ENCODE results near the gene LIN54.
A peak's percentile ranks its signal among the peaks of the same experiment; 100 is the strongest.
"Not testable (repeated sequence)": the region's sequence is repeated elsewhere in the genome, so short reads cannot be mapped to it uniquely, and the experiment has no call there.

The LIN54 gene

GRCh38 chr4:82934441-82934840 lies 76.2 kb downstream of the LIN54 start:
- no peak for DNase-seq

GRCh38 chr4:82930848-82931755 lies 79.5 kb downstream of the LIN54 start:
- DNase-seq: no peak

GRCh38 chr4:82921795-82922194 lies 88.8 kb downstream of the LIN54 start:
- DNase-seq: no peak

- no peak for DNase-seq
These were observed 91.2 kb downstream of the LIN54 start for GRCh38 chr4:82919386-82919785.

GRCh38 chr4:82918091-82918490 lies 92.5 kb downstream of the LIN54 start:
- no peak for DNase-seq

GRCh38 chr4:82913968-82914367 lies 96.7 kb downstream of the LIN54 start:
- DNase-seq: not testable (repeated sequence)

GRCh38 chr4:82913305-82913704 lies 97.3 kb downstream of the LIN54 start:
- DNase-seq: no peak

GRCh38 chr4:82909326-82909725 lies 101.3 kb downstream of the LIN54 start:
- no peak for DNase-seq

- DNase-seq: no peak
These were observed 104.2 kb downstream of the LIN54 start for GRCh38 chr4:82906469-82906868.

GRCh38 chr4:82905205-82905604 lies 105.4 kb downstream of the LIN54 start:
- no peak for DNase-seq

GRCh38 chr4:82903737-82904136 lies 106.9 kb downstream of the LIN54 start:
- DNase-seq: no peak

- no peak for DNase-seq
These were observed 109.4 kb downstream of the LIN54 start for GRCh38 chr4:82901183-82901718.

- DNase-seq: peak; percentile 97
These were observed 110.0 kb downstream of the LIN54 start, which contains the start of gene THAP9 for GRCh38 chr4:82900411-82901182. TSS of gene THAP9 (plus strand) at chr4:82900735. CDS start at chr4:82900803, 68 bp downstream.

GRCh38 chr4:82900066-82900410 lies 110.6 kb downstream of the LIN54 start:
- peak; percentile 40 for DNase-seq

GRCh38 chr4:82899374-82900065 lies 111.1 kb downstream of the LIN54 start:
- no peak for DNase-seq

GRCh38 chr4:82898322-82899243 lies 112.0 kb downstream of the LIN54 start:
- no peak for DNase-seq

GRCh38 chr4:82896755-82897154 lies 113.9 kb downstream of the LIN54 start:
- DNase-seq: no peak

GRCh38 chr4:82893942-82894341 lies 116.7 kb downstream of the LIN54 start:
- DNase-seq: no peak

GRCh38 chr4:82892467-82892802 lies 118.2 kb downstream of the LIN54 start:
- no peak for DNase-seq

GRCh38 chr4:82891707-82892466 lies 118.7 kb downstream of the LIN54 start:
- no peak for DNase-seq

Measured in RPMI8226 (cell line).